ENCODE data around the gene KIF3B. TPM values are rescaled to one million over a fixed set of nuclear protein-coding genes. Genes with fewer than 3 reads are reported as not detected.

Gene KIF3B
- total and polyA plus RNA-seq, 2 of the 13 experiments (the other 11 are each of a cell fraction or from before 2014, with no cell fraction given) = 23.6 to 28.8 TPM

- TF ChIP-seq ZNF609 (CRISPR knock-in tag; IDR thresholded peaks at IDR 0.05; ENCODE audit: borderline replicate concordance) (peak; percentile 83), ZBTB25 (CRISPR knock-in tag; IDR thresholded peaks at IDR 0.05) (no peak), PRDM10 (CRISPR knock-in tag; IDR thresholded peaks at IDR 0.05; ENCODE audit: low read depth) (peak; percentile 62), ZNF335 (CRISPR knock-in tag; IDR thresholded peaks at IDR 0.05) (peak; percentile 47; the same call in 1 of the 2 replicates), ZNF225 (CRISPR knock-in tag; IDR thresholded peaks at IDR 0.05) (no peak), SKI (IDR thresholded peaks at IDR 0.05; ENCODE audit: partially characterized antibody) (peak; percentile 86), ISX (CRISPR knock-in tag; conservative IDR thresholded peaks at IDR 0.05) (no peak), CCAR2 (optimal IDR thresholded peaks at IDR 0.05; ENCODE audit: low read depth, low read length) (no peak), ZFP82 (CRISPR knock-in tag; IDR thresholded peaks at IDR 0.05; ENCODE audit: borderline replicate concordance) (peak; percentile 68; the same call in 1 of the 2 replicates), ZNF264 (CRISPR knock-in tag; IDR thresholded peaks at IDR 0.05) (no peak), AGO1 (IDR thresholded peaks at IDR 0.05; ENCODE audit: low read depth, low read length, poor library complexity, severe bottlenecking) (no peak), ZSCAN12 (CRISPR knock-in tag; IDR thresholded peaks at IDR 0.05) (no peak), TOE1 (CRISPR knock-in tag; IDR thresholded peaks at IDR 0.05) (no peak), ZNF790 (CRISPR knock-in tag; IDR thresholded peaks at IDR 0.05; ENCODE audit: borderline replicate concordance) (peak; percentile 54; the same call in 1 of the 2 replicates), ZNF296 (CRISPR knock-in tag; conservative IDR thresholded peaks at IDR 0.05) (no peak), KLF15 (CRISPR knock-in tag; IDR thresholded peaks at IDR 0.05; ENCODE audit: borderline replicate concordance) (no peak), AGO2 (optimal IDR thresholded peaks at IDR 0.05; ENCODE audit: low read depth, low read length) (no peak)
These were observed 48.5 kb downstream of the KIF3B start (continued) for GRCh38 chr20:32325706-32326503.
